Activated CD8-positive, alpha-beta memory T cell treated with anti-CD3 and anti-CD28 coated beads, Interleukin-2, amount 50 U/mL, for 1 hour (primary cell): Measurements from ENCODE around the gene HRNR.

Experiments
- DNase-seq: peaks from one replicate; pipeline ENCODE4 v3.0.0-alpha.2; 2020; ENCODE audit errors: extremely low read depth

Gene HRNR

DNA sequence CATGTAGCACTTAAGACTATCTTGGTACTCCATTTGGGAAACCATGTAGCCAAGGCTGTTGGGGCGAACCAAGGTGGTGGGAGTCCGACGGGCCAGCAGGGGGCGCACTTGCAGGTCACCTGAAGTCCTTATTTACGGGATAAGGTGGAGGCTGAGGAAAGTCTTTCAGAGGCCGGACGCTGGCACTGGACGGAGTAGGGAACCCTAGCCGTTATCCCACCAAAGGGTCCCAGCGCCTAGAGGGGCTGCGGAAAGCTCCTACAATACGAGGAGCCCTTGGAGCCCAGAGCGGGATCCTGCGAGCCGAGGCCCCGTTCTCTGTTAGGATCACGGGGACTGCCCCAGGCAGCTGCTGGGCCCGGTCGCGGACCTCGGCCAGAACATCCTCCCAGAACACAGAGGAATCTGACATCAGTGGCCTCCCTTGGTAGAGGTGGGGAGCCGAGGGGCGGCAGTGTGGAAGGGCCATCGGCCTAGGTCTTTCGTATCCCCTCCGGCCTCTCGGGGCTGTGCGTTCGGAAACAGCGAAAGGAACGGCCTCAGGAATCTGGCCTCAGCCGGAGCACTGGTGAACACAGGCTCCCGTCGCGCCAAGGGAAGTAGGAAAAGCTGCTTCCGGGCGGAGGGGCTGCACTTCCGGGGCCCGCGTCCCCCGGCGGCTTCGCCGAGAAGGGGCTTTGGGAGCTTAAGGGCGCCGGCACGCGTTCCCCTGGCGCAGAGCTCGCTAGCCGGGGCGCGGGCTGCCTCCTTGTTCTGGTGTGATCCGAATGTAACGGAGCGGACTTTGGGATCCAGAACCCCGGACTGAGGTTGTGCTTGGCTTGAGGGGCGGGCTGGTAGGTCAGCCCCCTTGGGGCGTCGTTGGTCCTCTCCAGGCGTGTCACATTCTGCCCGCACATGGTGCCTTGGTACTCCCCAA, 35.1 kb downstream of the HRNR start:
- peak; percentile 40 for DNase-seq

DNA sequence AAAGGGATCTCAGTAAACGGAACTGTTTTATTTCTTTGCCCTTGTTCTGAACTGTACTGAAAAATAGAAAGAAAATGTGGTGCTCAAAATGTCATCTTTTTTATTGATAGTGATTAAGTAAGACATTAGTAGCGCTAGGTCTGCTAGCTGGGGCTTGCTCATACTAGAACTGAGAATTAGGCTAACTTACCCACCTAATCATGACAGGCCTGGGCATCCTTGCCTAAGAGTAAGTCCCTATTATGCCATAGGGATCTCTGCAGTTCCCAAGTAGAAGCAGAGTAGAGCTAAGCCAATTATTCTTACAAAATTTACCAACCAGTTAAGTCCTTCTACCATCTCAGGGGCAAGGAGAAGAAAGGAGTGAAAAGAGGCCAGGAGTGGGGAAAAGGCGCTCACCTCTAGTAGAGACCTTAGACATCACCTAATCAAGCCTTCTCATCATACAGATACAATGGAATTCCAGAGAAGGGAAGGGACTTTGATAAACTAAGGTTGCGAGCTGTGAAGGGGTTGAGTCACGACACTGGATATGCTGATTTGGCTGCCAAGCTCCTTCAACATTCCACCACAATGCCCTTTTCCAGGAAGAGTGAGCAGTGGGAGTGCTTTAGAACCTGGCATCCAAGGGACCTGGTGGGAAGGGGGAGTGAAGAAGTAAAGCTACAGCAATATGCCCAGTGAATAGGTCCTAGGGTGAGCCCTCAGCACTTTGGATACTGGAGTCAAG, 37.3 kb downstream of the HRNR start:
- no peak for DNase-seq

DNA sequence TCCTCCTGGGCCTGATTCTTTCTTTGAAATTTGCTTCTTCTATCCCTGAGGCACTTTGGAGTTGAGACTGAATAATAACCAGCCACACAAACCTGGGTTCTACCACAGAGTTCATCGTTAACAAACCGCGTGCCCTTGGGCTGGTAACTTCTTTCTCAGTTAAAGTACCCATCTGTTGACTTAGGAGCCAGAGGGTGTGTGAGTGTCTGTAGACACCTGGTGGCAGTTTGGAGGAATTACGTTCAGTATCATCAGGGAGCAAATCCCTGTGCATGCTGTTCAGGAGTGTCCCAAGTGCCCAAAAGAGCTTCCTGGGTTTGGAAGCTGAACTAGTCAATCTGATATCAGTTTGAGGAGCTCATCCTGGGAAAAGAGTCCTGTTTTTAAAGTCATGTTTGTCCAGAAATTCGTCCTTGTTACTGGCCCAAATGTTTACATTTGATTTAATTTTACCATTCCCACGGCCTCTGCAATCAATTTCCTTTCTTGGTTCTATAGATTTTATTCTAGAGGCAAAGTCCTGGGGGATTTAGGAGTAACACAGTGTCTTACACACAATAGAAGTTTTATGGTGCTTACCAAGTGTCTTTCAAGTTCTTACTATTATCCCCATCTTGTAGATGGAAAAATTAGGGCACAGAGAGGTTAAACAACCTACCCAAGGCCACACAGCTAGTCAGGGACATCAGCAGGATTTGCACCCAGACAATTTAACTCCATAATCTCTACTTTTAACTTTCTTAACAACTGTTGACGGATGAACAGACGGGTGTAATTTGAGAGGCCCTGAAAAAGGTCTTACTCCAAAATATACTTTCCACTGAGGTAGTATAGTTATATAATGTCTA, 38.2 kb downstream of the HRNR start:
- DNase-seq, result no peak

- DNase-seq, result no peak
These were observed 41.0 kb downstream of the HRNR start for GRCh38 chr1:152182944-152183361.

GRCh38 chr1:152182431-152182830, 41.6 kb downstream of the HRNR start:
- DNase-seq, result no peak

- no peak for DNase-seq
These were observed 44.4 kb downstream of the HRNR start for GRCh38 chr1:152179566-152179965.

- no peak for DNase-seq
These were observed 53.6 kb downstream of the HRNR start for GRCh38 chr1:152170287-152170905.

- DNase-seq, result no peak
These were observed 54.5 kb downstream of the HRNR start for GRCh38 chr1:152169366-152170025.

DNA sequence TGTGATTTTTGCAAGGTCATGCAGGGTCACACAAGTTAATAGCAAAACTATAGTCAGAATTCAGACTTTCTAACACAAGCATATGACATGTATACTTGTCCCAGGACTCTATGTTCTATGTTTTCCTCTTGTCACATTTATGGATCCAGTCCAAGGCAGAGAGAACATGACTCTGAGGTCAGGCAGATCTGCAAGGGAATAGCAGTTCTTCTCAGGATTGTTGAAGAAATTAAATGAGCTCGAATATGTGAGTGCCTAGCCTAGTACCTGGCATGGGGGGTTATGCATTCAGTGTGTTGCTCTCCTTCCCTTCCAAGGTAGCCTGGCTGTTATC, 55.5 kb downstream of the HRNR start:
- DNase-seq, result no peak

DNA sequence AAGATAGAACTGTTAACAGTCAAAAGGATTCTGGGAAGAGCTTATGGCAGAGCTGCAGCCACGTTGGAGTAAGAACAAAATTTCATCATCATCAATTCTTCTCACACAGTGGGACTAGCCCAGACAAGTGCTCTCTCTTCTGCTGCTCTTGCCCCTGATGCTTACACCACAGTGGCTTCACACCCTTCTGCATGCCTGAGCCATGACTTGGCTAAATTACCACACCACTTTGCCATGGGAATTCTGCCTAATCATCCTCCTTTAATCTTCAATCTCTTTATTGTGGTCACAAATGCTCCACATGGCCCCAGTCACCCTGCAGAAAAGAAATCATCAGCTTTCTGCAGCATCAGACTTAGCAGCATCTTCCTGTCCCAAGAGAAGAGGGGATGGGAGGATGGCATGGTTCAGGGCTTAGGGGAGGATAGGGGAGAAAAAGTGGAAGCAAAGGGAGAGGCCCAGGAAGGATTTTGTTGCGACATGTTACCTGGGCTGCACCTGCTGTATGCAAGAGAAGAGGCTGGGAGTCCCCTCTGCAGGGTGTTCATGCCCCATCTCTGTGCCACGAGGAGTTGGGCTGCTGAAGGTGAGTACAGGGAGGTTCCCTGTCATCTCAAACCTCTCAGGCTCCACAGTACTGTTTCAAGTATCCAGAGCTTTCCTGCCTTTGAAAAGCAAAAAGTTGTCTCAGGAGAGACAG, 56.0 kb downstream of the HRNR start:
- DNase-seq, result no peak

- DNase-seq, result no peak
These were observed 57.0 kb downstream of the HRNR start for GRCh38 chr1:152166966-152167365.

GRCh38 chr1:152165286-152166077, 58.5 kb downstream of the HRNR start:
- DNase-seq, result no peak

DNA sequence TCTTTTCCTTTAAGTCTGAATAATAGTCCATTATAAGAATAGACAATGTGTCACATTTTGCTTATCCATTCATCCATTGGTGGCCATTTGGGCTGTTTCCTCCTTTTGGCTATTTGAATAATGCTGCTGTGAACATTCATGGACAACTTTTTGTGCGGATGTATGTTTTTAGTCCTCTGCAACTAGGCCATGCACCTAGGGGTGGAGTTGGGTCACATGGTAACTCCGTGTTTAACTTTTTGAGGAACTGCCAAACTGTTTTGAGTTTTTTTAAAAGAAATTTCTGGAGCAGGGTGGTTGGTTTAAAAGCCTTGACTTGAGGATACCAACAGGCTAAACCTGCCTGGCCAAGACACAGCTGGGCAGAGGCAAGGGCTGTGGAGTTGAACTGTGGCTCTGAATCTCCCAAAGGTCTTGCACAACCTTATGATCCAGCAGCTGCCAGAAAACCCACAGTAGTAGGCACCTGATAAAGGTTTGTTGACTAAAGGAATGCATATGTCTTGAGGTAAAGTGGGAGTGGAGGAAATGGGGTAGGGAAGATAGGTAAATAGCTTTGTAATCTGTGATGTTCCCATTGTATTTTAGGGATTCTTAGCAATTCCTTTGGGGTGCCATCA, 59.4 kb downstream of the HRNR start:
- DNase-seq, result no peak

DNA sequence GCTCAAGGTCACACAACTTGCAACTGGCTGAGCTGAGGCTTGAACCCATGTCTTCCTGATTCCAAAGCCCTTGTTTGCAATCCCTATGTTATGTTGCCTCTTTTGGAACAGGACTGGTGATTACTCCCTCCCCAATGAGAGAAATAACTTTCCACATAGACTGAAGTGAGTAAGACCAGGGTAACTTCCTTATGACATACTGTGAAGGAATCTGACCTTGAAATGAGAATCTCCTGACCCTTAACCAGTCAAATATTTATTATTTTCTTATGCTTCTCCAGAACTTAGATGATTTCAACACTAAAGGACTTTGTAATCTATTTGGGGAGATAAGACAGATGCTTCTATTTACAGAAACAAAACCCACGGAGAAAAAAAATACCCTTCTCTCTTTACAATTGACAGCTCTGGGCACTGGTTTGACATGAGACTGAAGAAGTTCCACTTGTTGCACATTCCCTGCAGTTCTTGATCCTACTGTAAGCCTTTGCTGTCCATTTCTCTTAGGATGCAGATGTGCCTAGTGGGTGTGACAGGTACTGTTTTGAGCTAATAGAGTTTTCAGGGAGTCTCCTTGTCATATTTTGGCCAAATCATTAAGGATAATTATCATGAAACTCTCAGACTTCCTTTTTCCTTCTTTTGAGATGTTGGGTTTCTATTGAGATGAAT, 61.1 kb downstream of the HRNR start:
- no peak for DNase-seq
